GM12892 (cell line): Measurements from ENCODE around the gene CHSY3. TPM values are rescaled to one million over a fixed set of nuclear protein-coding genes. Genes with fewer than 3 reads are reported as not detected.
A peak's percentile ranks its signal among the peaks of the same experiment; 100 is the strongest.

Source experiments
- DNase-seq: peaks from one replicate; pipeline ENCODE4 v3.0.0; 2011; ENCODE audit not compliant: insufficient read length
- FAIRE-seq: peaks from 2 replicates; lab custom pipeline; 2011; peaks lifted over from hg19 to GRCh38; lab: Jason Lieb, UNC
- POLR2A ChIP-seq: IDR thresholded peaks from 2 replicates; pipeline ENCODE4 v1.6.1; 2011; ENCODE audit warnings: low read depth, low read length, control low read depth
- POLR2AphosphoS5 ChIP-seq: IDR thresholded peaks from 2 replicates; pipeline ENCODE4 v1.6.1; 2011; ENCODE audit warnings: low read depth, low read length, control low read depth
- TAF1 ChIP-seq: IDR thresholded peaks from 2 replicates; pipeline ENCODE4 v1.6.1; 2011; ENCODE audit warnings: low read depth, mild to moderate bottlenecking, control low read depth, low read length, borderline replicate concordance
- polyA plus RNA-seq: library from polyadenylated mRNA; unstranded; fragments of >200 nt; gene quantifications from one replicate; pipeline ENCODE4 v1.2.1, GENCODE V29; 2012; ENCODE audit warnings: missing spikeins, inconsistent platforms; ENCODE audit not compliant: missing spikeins

Gene CHSY3
- not detected for polyA plus RNA-seq

- DNase-seq (peak; percentile 22), FAIRE-seq (no peak)
Measured at GRCh38 chr5:129904102-129904666, at the start of gene CHSY3. Gene CHSY3 (plus strand): TSS chr5:129904465.

DNA sequence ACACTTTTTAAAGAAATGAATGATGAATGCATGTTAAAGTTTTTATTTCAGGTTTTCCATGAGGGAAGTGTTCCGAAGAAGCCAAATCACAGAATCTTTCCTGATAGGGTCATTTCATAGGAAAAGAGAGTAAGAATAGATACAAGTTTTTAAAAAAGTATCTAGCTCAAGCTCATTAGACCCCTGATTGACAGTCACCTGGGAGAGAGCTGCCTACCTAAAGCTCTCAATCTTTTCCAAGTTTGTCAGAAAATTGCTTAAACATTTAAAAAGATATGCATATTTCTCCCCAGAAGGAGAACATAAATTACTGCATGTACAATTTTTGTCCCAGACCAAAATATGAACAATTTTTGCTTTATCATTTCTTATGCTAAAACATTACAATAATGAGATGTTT is 47.9 kb upstream of the CHSY3 start:
- DNase-seq (no peak), FAIRE-seq (no peak)

More at GRCh38 chr5:129904102-129904666, at the start of gene CHSY3:
- TF ChIP-seq POLR2A (no peak), POLR2AphosphoS5 (no peak), TAF1 (no peak)

DNA sequence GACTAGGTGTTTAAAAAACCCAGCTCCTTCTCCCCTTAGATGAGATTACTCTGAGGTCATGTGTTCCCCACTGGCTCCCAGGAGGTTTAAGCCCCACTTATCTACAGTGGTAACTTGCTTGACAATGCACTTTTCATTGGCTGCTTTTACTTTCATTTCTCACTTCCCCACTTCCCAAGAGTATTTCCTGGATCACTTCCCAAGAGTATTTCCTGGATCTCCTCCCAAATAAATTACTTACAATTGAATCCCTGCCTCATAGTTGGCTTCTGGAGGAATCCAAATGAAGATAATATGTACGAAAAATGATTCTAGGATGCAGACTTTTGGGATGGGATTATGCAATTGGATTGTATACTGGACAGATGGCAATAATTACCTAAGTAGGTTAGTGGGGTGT is 47.1 kb upstream of the CHSY3 start:
- FAIRE-seq (no peak), DNase-seq (no peak)
- TF ChIP-seq TAF1, result no peak
- TF ChIP-seq POLR2A, result no peak
- TF ChIP-seq POLR2AphosphoS5, result no peak

More for the DNA sequence above, 47.9 kb upstream of the CHSY3 start:
- TF ChIP-seq POLR2AphosphoS5 (no peak), TAF1 (no peak), POLR2A (no peak)

DNA sequence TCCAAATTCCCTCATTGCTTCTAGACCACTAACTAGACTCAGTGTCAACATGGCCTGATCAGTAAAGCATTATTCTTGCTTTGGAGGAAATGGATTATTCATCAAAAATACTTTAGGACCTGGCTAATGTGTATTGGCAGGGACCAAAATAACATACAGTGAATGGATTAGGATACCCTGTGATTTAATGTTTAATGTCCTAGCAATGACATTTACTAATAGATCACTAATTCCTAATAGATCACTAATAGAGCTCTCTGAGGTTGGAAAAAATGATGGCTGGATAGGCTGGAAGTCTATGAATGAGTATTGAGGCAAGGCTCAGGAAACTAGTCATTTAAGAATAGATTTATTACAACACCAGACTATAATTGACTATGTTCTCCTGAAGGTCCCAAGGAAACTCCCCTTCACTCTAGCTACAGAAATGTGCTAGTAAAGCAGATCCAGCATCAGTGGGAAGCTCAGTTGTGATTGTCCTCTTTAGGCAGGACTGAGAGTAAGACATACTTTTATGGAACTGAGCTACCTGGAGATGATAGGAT is 46.1 kb upstream of the CHSY3 start:
- no peak for DNase-seq
- FAIRE-seq, result no peak
- TF ChIP-seq TAF1, result no peak
- no peak for TF ChIP-seq POLR2AphosphoS5

GRCh38 chr5:129884322-129884721 is 19.9 kb upstream of the CHSY3 start:
- FAIRE-seq, result no peak
- TF ChIP-seq POLR2AphosphoS5 (no peak), TAF1 (no peak), POLR2A (no peak)
- DNase-seq, result no peak

GRCh38 chr5:129899454-129899853 is 4.8 kb upstream of the CHSY3 start:
- DNase-seq, result no peak
- TF ChIP-seq TAF1, result no peak
- TF ChIP-seq POLR2AphosphoS5, result no peak
- no peak for TF ChIP-seq POLR2A
- FAIRE-seq, result no peak

GRCh38 chr5:129902816-129903215 is 1.4 kb upstream of the CHSY3 start:
- FAIRE-seq, result no peak
- no peak for DNase-seq
- TF ChIP-seq POLR2AphosphoS5 (no peak), TAF1 (no peak), POLR2A (no peak)

DNA sequence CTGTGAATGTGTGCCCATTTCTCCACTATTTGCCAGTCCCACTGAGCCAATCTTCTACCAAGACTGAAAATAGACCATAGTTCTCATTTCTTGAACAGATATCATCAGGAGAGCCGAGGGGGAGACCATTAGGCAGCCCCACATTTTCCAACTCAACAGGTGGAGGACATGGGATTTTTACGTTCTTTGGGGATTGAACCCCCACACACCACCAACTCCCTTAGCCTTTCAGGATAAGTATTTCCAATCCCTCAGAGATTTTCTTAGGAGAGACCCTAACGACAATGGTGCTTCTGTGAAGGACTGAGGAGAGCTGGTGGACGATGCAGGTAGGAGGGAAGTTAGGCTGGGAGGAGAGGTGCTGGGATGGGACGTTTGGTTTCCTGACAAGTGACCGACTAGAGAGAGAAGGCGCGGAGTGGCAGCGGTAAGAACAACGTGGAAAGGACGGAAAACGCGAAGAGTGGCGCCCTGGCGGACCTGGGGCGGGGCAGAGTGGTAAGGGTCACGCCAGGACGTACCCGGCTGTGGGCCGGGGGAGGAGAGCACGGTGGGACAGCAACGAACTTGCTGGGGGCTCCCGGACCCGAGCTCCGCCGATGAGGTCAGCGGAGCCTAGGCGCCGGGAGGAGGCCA is 681 bp upstream of the CHSY3 start:
- FAIRE-seq (peak; percentile 40), DNase-seq (no peak)
- TF ChIP-seq TAF1 (no peak), POLR2A (no peak), POLR2AphosphoS5 (no peak)

- no peak for DNase-seq
- TF ChIP-seq POLR2A (no peak), TAF1 (no peak), POLR2AphosphoS5 (no peak)
- FAIRE-seq, result no peak
Measured at GRCh38 chr5:129904667-129905472, 605 bp downstream of the CHSY3 start.

DNA sequence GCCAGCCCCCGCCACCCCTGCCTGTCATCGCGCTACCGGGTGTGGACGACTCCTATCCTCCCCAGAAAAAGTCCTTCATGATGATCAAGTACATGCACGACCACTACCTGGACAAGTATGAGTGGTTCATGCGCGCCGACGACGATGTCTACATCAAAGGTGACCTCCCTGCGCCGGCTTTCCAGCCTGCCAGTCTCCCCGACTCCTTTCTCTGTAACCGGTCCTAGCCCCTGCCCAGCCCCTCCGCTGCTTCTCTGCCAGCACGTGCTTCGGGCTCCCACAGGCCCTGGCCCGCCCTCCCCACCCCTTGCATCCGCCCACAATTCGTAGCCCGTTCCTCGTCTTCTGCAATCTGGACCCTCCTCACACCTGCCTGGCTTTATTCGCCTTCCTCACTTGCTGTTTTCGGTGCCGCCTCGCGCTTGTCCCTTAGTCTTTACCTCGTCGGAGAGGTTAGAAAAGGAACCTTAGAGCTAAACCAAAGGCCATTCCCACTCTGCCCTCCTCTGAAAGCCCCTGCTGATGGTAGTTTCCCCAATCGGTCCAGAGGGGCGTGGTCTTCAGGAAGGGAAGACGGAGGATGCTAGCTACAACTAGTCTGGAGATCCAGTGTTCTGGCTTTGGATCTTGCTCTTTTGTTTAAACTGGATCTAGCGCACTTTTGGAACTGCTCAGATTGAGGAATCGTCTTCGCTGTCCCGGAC is 1.4 kb downstream of the CHSY3 start:
- DNase-seq, result no peak
- no peak for FAIRE-seq
- TF ChIP-seq POLR2AphosphoS5 (no peak), TAF1 (no peak), POLR2A (no peak)

GRCh38 chr5:129906177-129906887 is 2.1 kb downstream of the CHSY3 start:
- no peak for TF ChIP-seq POLR2A
- DNase-seq, result no peak
- no peak for FAIRE-seq
